ENCODE results near the gene SPDYE4.

The SPDYE4 gene

GRCh38 chr17:8746501-8747236, 11.7 kb downstream of the SPDYE4 start:
- Histone ChIP-seq H3K4me2 (ENCODE audit: low read length) (peak overlapping the region; percentile 97), H3K9me3 (replicated peaks; ENCODE audit: low read length) (no peaks in the 10 kb centered on the region), H3K36me3 (ENCODE audit: insufficient read depth, low read length) (no peaks in the 10 kb centered on the region), H3K4me3 (ENCODE audit: low read length) (peak overlapping the region; percentile 81), H3K27me3 (ENCODE audit: control insufficient read depth, insufficient read depth, low read length) (peaks cover 31% of the 10 kb centered on the region), H3K9ac (ENCODE audit: low read depth, low read length) (no peak overlapping the region), H3K4me1 (ENCODE audit: control insufficient read depth, insufficient read depth, low read length) (peaks cover 5% of the 10 kb centered on the region)

DNA sequence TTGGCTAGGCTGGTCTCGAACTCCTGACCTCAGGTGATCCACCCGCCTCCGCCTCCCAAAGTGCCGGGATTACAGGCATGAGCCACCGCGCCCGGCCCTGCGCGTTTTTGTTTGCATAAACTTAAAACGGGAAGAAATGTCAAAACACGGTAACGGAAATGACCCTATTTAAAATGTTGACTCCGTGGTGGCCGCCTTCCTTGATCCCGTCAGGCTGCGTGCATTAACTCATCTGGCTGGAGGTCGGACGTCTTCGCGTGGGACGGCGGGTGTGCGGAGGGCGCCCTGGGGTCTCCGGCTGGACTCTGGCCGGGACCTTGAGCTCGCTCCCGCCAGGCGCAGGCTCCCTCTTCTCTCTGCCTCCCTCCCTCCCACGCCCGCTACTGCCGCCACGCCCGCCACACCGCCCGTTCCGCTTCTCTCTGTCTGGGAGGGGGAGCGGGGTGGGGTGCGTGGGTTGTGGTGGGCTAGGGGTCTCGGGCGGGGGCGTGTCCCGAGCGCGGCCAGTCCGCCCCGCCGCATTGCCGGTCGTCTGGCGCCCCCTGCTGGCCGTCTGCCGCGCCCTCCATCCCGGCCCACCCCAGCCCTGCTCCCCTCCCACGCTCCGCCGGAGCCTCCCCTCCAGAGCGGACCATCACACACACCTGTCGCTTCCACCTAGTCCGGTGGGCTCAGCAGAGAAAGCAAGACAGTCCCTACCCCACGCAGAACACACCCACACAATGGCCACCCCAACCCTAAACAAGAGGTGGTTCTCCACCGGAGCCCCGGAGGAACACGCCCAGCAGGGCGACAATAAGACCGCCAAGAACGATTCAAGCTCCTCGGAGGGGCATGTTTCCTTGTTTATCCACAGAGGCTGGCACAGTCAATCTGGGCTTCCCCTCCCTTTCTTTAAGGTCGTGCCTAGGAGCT, 12.5 kb downstream of the SPDYE4 start:
- H3K27me3 ChIP-seq (ENCODE audit: control insufficient read depth, insufficient read depth, low read length): peaks cover 30% of the 10 kb centered on the region
- peak overlapping the region; percentile 97 for H3K4me2 ChIP-seq (ENCODE audit: low read length)
- no peaks in the 10 kb centered on the region for H3K9me3 ChIP-seq (replicated peaks; ENCODE audit: low read length)
- peak overlapping the region; percentile 68 for H3K9ac ChIP-seq (ENCODE audit: low read depth, low read length)
- no peaks in the 10 kb centered on the region for H3K36me3 ChIP-seq (ENCODE audit: insufficient read depth, low read length)
- peak overlapping the region; percentile 81 for H3K4me3 ChIP-seq (ENCODE audit: low read length)
- peaks cover 5% of the 10 kb centered on the region for H3K4me1 ChIP-seq (ENCODE audit: control insufficient read depth, insufficient read depth, low read length)

DNA sequence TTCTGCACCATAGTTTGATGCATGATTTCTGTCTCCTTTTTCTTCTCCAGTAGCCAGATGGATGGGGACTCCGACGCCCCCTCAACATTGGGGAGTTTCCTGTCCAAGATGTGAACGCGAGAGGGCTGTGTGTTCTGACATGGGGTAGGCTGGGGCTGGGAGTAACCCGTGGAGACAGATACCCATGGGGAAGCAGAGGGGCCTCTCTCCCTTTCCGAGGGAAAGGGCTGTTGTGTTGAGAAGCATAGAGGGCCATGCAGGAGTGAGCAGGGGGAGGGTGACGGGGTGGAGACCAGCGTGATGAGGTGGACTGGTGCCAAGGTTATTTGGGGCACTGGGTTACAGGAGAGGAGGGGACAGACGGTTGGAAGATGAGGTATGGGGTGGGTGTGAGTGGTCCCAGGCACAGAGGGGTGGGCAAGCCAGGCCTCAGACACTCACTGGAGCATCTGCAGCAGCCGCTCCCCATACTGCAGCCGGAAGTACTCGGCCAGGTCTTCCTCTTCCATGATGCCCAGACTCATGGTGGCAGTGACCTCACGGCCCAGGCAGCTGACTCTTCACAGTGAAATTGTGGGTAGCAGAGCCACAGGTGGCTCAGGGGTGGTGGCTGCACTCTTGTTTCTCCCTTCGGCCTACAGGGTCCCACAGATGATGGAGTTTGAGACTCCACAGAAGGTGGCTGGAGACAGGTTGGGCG, 14.1 kb downstream of the SPDYE4 start:
- H3K36me3 ChIP-seq (ENCODE audit: insufficient read depth, low read length): no peaks in the 10 kb centered on the region
- peaks cover 32% of the 10 kb centered on the region for H3K27me3 ChIP-seq (ENCODE audit: control insufficient read depth, insufficient read depth, low read length)
- no peaks in the 10 kb centered on the region for H3K9me3 ChIP-seq (replicated peaks; ENCODE audit: low read length)
- no peak overlapping the region for H3K9ac ChIP-seq (ENCODE audit: low read depth, low read length)
- H3K4me1 ChIP-seq (ENCODE audit: control insufficient read depth, insufficient read depth, low read length): peaks cover 5% of the 10 kb centered on the region
- H3K4me2 ChIP-seq (ENCODE audit: low read length): no peak overlapping the region
- H3K4me3 ChIP-seq (ENCODE audit: low read length): no peak overlapping the region

DNA sequence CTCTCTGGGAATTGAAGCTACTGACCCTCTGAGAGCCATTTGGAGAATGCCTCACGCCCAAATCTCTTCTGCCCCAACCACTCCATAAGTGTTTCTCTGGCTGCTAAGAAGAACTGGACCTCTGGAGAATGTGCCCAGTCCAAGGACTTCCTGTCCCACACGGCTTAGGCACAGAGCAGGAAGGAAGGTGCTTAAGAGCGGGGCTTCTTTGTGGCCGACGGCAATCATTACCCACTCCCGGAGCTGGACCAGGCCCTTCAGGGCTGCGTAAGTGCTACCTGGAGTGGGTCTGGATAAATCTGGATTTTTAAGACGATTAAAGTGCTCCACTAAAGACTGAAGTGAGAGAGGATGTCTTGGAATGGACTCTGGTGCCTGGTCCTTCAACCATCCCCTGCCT, 15.5 kb downstream of the SPDYE4 start:
- H3K9ac ChIP-seq (ENCODE audit: low read depth, low read length): no peak overlapping the region
- no peak overlapping the region for H3K4me3 ChIP-seq (ENCODE audit: low read length)
- no peaks in the 10 kb centered on the region for H3K9me3 ChIP-seq (replicated peaks; ENCODE audit: low read length)
- no peak overlapping the region for H3K4me2 ChIP-seq (ENCODE audit: low read length)
- H3K27me3 ChIP-seq (ENCODE audit: control insufficient read depth, insufficient read depth, low read length): peaks cover 25% of the 10 kb centered on the region
- no peaks in the 10 kb centered on the region for H3K36me3 ChIP-seq (ENCODE audit: insufficient read depth, low read length)
- peaks cover 5% of the 10 kb centered on the region for H3K4me1 ChIP-seq (ENCODE audit: control insufficient read depth, insufficient read depth, low read length)

- Histone ChIP-seq H3K9ac (ENCODE audit: low read depth, low read length) (no peak overlapping the region), H3K4me2 (ENCODE audit: low read length) (no peak overlapping the region), H3K9me3 (replicated peaks; ENCODE audit: low read length) (no peaks in the 10 kb centered on the region), H3K36me3 (ENCODE audit: insufficient read depth, low read length) (no peaks in the 10 kb centered on the region), H3K4me3 (ENCODE audit: low read length) (no peak overlapping the region), H3K27me3 (ENCODE audit: control insufficient read depth, insufficient read depth, low read length) (peaks cover 21% of the 10 kb centered on the region), H3K4me1 (ENCODE audit: control insufficient read depth, insufficient read depth, low read length) (peaks cover 5% of the 10 kb centered on the region)
Observed at GRCh38 chr17:8742274-8742673, 16.1 kb downstream of the SPDYE4 start.

DNA sequence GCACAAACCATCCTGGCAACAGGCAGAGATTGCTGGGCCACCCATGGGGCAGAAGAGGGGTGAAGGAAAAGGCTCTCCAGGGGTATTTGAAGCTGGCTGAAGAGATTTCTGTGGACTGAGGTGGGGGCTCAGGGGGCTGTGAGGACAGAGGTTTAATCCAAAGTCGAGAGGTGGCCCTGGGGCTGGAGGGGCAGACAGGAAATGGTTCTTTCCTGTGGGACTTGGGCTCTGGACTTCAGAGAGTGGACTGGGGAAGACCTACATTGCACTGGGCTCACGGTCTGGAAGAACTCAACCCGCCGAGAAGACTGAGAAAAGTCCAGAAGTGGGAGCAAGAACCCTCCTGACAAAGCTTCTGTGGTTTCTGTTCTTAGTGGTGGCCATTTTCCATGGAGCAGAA, 16.6 kb downstream of the SPDYE4 start:
- H3K4me2 ChIP-seq (ENCODE audit: low read length): no peak overlapping the region
- no peak overlapping the region for H3K9ac ChIP-seq (ENCODE audit: low read depth, low read length)
- no peaks in the 10 kb centered on the region for H3K36me3 ChIP-seq (ENCODE audit: insufficient read depth, low read length)
- no peak overlapping the region for H3K4me3 ChIP-seq (ENCODE audit: low read length)
- H3K9me3 ChIP-seq (replicated peaks; ENCODE audit: low read length): no peaks in the 10 kb centered on the region
- peaks cover 5% of the 10 kb centered on the region for H3K4me1 ChIP-seq (ENCODE audit: control insufficient read depth, insufficient read depth, low read length)
- H3K27me3 ChIP-seq (ENCODE audit: control insufficient read depth, insufficient read depth, low read length): peaks cover 21% of the 10 kb centered on the region

GRCh38 chr17:8741366-8741765, 17.0 kb downstream of the SPDYE4 start:
- Histone ChIP-seq H3K4me1 (ENCODE audit: control insufficient read depth, insufficient read depth, low read length) (peaks cover 4% of the 10 kb centered on the region), H3K4me2 (ENCODE audit: low read length) (no peak overlapping the region), H3K36me3 (ENCODE audit: insufficient read depth, low read length) (no peaks in the 10 kb centered on the region), H3K9me3 (replicated peaks; ENCODE audit: low read length) (no peaks in the 10 kb centered on the region), H3K9ac (ENCODE audit: low read depth, low read length) (no peak overlapping the region), H3K27me3 (ENCODE audit: control insufficient read depth, insufficient read depth, low read length) (peaks cover 21% of the 10 kb centered on the region), H3K4me3 (ENCODE audit: low read length) (no peak overlapping the region)

- Histone ChIP-seq H3K4me3 (ENCODE audit: low read length) (no peak overlapping the region), H3K36me3 (ENCODE audit: insufficient read depth, low read length) (no peaks in the 10 kb centered on the region), H3K4me2 (ENCODE audit: low read length) (no peak overlapping the region), H3K27me3 (ENCODE audit: control insufficient read depth, insufficient read depth, low read length) (peaks cover 24% of the 10 kb centered on the region), H3K4me1 (ENCODE audit: control insufficient read depth, insufficient read depth, low read length) (no peaks in the 10 kb centered on the region), H3K9me3 (replicated peaks; ENCODE audit: low read length) (no peaks in the 10 kb centered on the region), H3K9ac (ENCODE audit: low read depth, low read length) (no peak overlapping the region)
Observed at GRCh38 chr17:8740486-8740885, 17.9 kb downstream of the SPDYE4 start.

DNA sequence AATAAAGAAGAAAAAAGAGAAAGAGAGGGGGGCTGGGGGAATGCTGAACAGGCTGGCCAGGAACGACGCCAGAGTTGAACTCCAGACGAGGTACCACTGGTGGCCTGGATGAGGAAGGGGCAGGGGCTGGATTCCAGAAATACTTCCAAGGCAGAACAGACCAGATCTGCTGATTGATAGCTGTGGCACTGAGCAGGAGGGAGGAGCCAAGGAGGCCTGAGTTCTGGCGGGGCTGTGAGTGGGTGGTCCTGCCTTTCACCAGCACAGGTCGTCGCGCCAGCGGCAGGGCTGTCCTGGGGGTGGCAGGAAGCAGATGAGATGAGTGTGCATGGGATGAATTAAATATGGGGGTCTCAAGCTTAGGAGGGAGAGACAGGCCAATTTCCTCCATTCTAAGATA, 19.2 kb downstream of the SPDYE4 start:
- H3K4me3 ChIP-seq (ENCODE audit: low read length): no peak overlapping the region
- no peaks in the 10 kb centered on the region for H3K36me3 ChIP-seq (ENCODE audit: insufficient read depth, low read length)
- H3K27me3 ChIP-seq (ENCODE audit: control insufficient read depth, insufficient read depth, low read length): peaks cover 24% of the 10 kb centered on the region
- H3K9me3 ChIP-seq (replicated peaks; ENCODE audit: low read length): no peaks in the 10 kb centered on the region
- no peaks in the 10 kb centered on the region for H3K4me1 ChIP-seq (ENCODE audit: control insufficient read depth, insufficient read depth, low read length)
- H3K4me2 ChIP-seq (ENCODE audit: low read length): no peak overlapping the region
- no peak overlapping the region for H3K9ac ChIP-seq (ENCODE audit: low read depth, low read length)

GRCh38 chr17:8736796-8737195, 21.6 kb downstream of the SPDYE4 start:
- Histone ChIP-seq H3K4me3 (ENCODE audit: low read length) (no peak overlapping the region), H3K27me3 (ENCODE audit: control insufficient read depth, insufficient read depth, low read length) (peaks cover 13% of the 10 kb centered on the region), H3K9ac (ENCODE audit: low read depth, low read length) (no peak overlapping the region), H3K36me3 (ENCODE audit: insufficient read depth, low read length) (no peaks in the 10 kb centered on the region), H3K4me1 (ENCODE audit: control insufficient read depth, insufficient read depth, low read length) (no peaks in the 10 kb centered on the region), H3K4me2 (ENCODE audit: low read length) (no peak overlapping the region), H3K9me3 (replicated peaks; ENCODE audit: low read length) (no peaks in the 10 kb centered on the region)

- Histone ChIP-seq H3K4me2 (ENCODE audit: low read length) (no peak overlapping the region), H3K36me3 (ENCODE audit: insufficient read depth, low read length) (no peaks in the 10 kb centered on the region), H3K4me3 (ENCODE audit: low read length) (no peak overlapping the region), H3K9ac (ENCODE audit: low read depth, low read length) (no peak overlapping the region), H3K27me3 (ENCODE audit: control insufficient read depth, insufficient read depth, low read length) (peaks cover 13% of the 10 kb centered on the region), H3K9me3 (replicated peaks; ENCODE audit: low read length) (no peaks in the 10 kb centered on the region), H3K4me1 (ENCODE audit: control insufficient read depth, insufficient read depth, low read length) (no peaks in the 10 kb centered on the region)
Observed at GRCh38 chr17:8736362-8736761, 22.0 kb downstream of the SPDYE4 start.

All from skeletal muscle satellite cell (primary cell).